HG02852 (cell line): ENCODE data around the gene TRIM27.
"Not testable (repeated sequence)": the region's sequence is repeated elsewhere in the genome, so short reads cannot be mapped to it uniquely, and the experiment has no call there.

Experiments
- ATAC-seq: cut with Tn5 transposase; IDR thresholded peaks from one replicate; pipeline ENCODE4 v1.9.1; 2021; ENCODE audit warnings: mild to moderate bottlenecking, moderate library complexity; ENCODE audit not compliant: unreplicated experiment

TRIM27 gene

DNA sequence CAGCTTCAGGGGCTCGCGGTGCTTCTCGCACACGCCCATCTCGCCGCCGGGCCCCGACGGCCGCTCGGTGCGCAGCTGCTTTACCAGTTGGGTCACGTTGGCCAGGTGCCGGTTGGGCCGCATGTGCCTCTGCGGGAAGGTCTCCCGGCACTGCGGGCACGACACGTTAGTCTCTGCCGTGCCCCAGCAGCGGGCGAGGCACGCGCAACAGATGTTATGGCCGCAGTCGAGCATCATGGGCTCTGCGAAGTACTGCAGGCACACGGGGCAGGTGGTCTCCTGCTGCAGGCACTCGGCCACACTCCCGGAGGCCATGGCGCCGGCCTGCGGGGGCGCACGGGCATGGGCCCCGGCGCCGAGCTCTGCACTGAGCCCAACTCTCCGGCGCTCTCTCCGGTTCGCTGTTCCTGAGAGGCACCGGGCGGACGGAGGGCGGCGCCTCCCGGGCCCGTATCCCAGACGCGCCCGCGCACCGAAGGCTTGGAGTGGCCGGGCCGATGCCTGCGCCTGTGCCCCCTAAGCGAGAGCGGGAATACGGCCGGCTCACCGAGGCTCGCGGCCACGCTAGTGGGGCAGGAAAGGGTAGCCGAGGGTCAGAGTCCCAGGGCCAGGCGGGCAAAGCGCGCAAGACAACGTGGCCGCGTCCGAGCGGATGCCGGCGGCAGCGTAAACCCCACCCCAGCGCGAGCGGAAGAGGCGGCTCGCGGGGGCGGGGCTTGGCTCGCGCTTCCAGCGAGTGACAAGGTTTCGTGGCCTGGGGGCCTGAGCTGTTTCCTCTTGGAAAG, at the start of gene TRIM27:
TRIM27 (minus strand) TSS at position 668 of the 785 bp plus-strand sequence; CDS start at position 315, 353 bp downstream.
- ATAC-seq = peak; percentile 85

DNA sequence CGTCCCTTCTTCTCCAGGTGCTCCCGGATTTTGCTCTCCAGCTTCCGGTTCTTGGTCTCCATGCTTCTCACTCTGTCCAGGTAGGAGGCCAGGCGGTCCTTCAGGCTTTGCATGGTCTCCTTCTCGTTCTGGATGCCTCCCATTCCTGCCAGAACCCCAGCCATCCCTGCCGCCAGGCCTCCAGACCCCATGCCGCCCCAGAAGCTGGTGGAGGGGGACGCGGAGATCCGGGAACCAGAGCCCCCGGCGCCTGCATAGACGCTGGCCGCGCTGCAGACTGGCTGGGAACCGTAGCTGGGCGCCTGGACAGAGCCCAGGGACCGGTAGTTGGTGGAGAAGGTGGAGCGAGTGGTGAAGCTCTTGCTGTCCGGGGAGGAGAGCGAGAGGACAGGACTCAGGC, 46.3 kb upstream of the TRIM27 start:
- not testable (repeated sequence) for ATAC-seq

DNA sequence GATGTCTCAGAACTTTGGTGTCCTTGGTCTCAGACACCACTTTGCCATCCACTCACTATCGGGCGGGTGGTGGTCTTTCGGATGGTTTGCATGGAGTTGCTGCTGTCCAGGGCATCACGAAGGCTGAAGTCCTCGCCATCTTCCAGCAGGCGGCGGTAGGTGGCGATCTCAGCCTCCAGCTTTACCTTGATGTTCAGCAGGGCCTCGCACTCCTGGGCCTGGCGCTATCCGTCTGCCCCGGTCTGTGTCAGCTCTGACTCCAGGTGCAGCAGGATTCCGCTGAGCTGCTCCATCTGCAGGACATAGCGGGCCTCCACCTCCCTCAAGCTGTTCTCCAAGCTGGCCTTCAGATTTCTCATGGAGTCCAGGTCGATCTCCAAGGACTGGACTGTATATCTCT, 45.3 kb upstream of the TRIM27 start:
- ATAC-seq = no peak

DNA sequence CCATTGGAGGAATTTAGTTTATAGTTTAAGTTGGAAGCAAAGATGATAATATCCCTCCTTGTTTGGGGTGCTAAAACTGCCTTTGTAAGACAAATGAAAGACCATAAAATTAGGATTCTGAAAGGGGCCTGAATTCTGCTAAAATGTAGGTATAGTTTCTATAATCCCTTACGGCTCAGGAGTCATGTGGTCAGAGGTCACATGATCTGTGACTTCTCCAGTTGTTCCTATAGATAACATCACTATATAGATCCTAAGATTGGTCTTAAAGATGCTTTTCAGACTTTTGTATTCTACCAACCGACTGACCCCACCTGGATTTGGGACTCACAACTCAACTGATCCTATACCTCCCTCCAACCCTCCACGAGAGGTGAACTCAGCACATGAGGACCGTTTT, 44.7 kb upstream of the TRIM27 start:
- ATAC-seq = no peak

DNA sequence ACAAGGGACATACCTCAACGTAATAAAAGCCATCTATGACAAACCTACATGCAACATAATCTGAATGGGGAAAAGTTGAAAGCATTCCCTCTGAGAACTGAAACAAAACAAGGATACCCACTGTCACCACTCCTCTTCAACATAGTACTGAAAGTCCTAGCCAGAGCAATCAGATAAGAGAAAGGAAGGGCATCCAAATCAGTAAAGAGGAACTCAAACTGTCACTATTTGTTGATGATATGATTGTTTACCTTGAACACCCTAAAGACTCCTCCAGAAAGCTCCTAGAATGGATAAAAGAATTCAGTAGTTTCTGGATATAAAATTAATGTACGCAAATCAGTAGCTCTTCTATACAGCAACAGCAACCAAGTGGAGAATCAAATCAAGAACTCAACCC, 41.9 kb upstream of the TRIM27 start:
- no peak for ATAC-seq

GRCh38 chr6:28960846-28961500, 37.2 kb upstream of the TRIM27 start:
- ATAC-seq = no peak

- ATAC-seq = not testable (repeated sequence)
These were observed 34.9 kb upstream of the TRIM27 start for GRCh38 chr6:28958561-28959243.

DNA sequence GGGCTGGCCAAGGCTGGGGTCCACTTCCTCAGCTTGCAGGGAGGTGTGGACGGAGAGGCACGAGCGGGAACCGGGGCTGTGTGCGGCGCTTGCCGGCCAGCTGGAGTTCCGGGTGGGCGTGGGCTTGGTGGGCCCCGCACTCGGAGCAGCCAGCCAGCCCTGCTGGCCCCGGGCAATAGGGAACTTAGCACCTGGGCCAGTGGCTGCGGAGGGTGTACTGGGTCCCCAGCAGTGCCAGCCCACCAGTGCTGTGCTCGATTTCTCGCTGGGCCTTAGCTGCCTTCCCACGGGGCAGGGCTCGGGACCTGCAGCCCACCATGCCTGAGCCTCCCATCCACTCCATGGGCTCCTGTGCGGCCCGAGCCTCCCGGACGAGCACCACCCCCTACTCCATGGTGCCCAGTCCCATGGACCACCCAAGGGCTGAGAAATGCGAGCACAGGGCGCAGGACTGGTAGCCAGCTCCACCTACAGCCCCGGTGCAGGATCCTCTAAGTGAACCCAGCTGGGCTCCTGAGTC, 34.1 kb upstream of the TRIM27 start:
- not testable (repeated sequence) for ATAC-seq

DNA sequence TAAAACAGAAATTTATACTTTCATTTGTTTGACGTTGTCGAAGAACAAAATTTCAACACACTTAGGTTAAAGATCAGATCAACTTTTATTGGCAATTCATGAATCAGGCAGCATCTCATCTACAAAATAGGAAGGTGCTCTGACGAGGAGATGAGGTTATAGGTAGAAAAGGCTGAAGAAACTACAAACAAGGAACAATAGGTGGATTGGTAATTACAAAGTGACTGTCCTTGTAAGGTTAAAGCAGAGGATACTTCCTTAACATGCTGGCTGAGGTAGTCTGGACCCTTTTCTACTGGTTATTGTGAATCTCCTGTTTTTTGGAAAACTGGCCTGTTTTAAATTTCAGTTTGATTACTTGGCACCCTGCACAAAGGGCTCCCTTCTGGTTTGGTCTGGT, 32.5 kb upstream of the TRIM27 start:
- ATAC-seq = no peak

DNA sequence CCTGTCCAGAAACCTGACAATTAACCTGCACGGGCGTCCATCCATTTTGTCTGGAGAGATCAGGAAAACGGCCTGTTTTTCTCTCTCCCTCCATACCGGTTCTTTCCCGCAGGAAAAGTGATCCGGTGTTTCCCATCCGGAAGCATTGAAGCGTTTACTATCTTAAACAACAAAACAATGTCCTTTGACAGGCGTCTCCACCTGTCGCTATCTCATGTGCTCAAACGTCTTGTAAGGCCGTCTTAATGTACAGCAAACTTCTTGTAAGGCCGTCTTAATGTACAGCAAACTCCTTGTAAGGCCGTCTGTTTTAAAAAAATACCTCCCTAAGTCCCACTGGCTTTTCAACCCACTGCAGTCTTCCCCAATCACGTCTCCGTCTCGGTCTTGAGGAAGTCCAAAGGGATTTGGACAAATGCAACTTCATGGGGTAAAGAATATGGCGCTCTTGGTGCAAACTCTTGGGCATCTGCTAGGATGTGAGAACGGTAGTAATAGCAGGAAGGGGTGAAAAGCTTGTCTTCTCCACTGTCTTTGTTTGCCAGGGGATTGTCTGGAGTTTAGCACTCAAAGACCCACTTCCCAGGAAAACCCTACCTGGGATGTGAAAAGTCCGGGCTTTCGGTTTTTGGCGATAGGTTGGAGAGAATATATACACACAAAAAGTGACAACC, 29.9 kb upstream of the TRIM27 start:
- no peak for ATAC-seq

DNA sequence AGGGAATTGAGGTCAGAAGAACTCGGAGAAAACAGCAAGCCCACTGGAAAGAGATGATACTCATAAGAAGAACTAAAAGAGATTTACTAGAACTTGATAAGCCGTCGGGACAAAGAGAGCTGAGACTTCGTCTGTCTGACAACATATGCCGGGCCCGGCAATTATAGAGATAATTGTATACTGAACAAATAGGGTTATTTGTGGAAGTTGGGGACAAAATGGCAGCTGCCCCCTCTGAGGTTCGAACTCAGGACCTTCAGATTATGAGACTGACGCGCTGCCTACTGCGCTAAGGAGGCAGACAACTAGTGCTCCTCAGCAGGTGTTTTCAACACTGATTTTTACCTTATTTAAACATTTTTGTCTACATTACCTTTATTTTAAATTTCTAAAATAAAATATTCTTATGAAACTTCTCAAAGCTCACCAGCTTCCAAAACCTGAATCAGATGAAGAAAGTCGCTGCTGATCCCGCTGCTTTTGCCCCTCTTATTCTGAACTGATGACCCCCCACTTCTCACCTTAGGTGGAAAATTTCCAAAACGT, 29.3 kb upstream of the TRIM27 start:
- peak; percentile 47 for ATAC-seq

- ATAC-seq = not testable (repeated sequence)
These were observed 25.9 kb upstream of the TRIM27 start for GRCh38 chr6:28949656-28950195.

DNA sequence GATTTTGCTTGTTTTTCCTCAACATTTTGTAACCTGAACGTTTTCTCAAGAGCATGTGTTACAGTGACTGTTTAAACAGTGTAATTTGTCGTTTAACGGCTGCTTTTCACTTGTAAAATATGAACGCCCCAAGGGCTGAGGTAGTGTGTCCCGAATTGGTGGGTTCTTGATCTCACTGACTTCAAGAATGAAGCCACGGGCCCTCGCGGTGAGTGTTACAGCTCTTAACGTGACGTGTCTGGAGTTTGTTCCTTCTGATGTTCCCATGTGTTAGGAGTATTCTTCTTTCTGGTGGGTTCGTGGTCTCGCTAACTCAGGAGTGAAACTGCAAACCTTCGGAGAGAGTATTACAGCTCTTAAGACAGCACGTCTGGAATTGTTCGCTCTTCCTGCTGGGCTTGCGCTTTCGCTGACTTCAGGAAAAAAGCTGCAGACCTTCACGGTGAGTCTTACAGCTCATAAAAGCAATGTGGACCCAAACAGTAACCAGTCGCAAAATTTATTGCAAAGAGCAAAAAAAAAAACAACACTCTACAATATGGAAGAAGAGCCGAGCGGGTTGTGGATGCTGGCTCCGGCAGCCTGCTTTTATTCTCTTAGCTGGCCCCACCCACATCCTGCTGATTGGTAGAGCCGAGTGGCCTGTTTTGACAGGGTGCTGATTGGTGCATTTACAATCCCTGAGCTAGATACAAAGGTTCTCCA, 25.1 kb upstream of the TRIM27 start:
- no peak for ATAC-seq

DNA sequence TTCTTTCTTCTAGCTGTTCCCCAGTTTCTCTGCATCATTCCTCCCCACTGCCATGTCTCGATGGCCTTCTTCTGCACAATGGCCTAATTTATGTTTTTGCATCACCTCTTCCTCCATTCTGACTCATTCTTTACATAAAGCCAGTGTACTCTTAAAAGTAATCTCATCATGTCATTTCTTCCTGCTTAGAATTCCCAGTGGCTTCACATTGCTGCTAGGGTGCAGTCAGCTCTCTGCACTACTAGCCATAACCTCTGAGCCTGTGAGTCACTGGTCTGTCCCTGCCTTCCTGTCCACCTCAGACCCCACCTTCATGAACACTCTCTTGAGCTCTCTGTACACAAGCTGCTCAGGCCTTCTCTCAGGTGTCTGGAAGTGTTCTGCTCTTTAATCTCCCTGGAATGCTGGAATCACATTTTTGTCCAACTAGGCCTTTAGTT, 24.1 kb upstream of the TRIM27 start:
- ATAC-seq = no peak

DNA sequence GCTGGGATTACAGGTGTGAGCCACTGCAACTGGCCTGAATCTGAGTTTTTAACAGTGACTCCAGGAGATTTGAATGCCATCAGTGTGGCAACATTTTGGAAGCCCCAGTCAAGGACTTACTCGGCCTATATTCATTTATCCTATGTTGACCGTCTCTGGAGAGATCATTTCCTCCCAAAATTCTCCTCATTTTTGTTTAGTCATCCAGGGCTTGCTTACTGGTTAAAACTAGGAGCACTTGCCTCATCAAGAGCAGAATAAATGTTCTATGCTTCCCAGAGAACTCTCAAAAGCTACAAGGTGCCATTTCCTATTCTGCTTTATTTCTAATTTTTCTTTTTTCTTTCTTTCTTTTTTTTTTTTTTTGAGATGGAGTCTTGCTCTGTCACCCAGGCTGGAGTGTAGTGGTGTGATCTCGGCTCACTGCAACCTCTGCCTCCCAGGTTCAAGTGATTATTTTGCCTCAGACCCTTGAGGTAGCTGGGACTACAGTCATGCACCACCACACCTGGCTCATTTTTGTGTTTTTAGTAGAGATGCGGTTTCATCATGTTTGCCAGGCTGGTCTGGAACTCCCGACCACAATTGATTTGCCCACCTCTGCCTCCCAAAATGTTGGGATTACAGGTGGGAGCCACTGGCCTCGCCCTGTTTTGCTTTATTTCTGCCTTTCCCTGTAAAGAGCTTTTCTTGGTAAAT, 23.4 kb upstream of the TRIM27 start:
- ATAC-seq = no peak

DNA sequence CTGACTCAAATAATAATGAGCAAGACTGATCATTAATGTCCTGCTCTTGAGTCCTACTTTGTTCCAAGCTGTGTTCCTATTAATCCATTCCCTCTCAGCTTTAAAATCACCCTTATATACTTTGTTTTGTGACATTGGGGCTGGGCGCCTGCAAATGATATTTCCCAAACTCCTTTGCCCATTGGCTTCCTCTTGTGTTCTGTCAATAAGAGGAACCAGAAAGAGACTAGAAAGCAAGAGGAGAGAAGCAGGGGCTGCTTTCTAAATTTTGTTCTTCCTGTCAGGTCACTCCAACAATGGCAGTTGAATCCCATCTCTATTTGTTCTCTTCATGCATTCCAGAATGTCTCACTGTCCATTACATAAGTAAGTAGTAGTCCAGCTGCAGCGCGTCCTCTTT, 21.6 kb upstream of the TRIM27 start:
- ATAC-seq = no peak

DNA sequence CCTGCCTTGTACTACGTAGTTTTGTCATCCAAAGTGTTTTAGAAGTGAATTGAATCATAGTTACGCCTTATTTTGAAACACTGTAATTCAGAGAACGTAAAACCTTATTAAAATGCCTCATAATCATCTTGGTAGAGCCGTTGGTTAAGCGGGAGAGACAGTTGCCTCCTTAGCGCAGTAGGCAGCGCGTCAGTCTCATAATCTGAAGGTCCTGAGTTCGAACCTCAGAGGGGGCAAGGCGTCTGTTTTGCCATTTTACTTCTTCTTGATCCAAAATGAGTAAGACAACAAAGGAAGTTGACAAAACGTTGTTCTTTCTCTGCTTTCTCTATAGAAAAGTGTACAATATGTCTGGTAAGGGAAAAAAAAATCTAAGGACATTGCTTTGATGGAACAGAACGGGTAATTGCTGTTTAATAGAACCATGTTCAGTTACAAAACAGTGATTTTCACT, 20.7 kb upstream of the TRIM27 start:
- ATAC-seq = no peak

DNA sequence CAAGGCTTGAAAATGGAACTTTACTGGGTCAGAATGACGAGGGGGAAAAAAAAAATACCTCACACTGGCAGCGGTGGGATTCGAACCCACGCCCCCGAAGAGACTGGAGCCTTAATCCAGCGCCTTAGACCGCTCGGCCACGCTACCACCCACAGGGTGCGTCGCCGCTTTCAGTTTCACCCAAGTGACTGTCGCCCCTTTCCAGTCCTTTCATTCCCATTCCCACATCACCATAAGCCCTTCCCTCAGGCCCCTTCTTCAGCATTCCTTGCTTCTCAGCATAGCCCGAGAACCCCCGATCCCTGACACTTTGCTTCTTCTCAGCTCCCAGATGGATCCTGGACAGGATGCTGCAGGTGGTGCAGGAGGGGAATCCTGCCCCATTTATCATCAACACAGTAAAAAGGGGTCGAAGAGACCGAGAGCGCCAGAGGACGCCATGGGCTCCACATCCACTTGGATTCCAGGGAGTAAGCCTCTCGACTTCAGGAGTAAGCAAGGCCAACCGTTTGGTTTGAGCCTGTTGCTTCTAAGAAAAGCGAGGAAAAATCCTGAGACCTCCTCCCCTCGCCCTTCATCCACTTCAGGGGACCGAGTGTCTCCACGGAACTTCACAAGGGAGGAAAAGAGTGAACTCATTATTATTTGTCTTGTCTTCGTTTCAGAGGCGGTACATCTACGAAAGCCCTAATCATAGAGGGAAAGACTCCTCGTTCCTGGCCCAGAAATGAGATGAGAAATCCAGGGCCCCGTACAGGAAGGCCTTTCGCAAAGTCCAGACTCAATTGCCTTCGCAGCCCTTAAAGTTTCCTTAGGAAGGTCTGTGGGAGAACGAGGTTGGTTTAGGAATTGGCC, 20.0 kb upstream of the TRIM27 start:
- ATAC-seq = no peak
